H9 (cell line): ENCODE results near the gene ARSJ. TPM values are rescaled to one million over a fixed set of nuclear protein-coding genes. Genes with fewer than 3 reads are reported as not detected.

ENCODE experiments used
- DNase-seq: peaks from one replicate; pipeline ENCODE4 v3.0.0-alpha.2; 2017
- H2AFZ ChIP-seq: one replicate; pipeline ENCODE4 v1.6.1; 2013; ENCODE audit warnings: mild to moderate bottlenecking, low read length, control low read depth, moderate library complexity
- H2AK5ac ChIP-seq: 2 replicates; pipeline ENCODE4 v1.6.1; 2013; ENCODE audit warnings: low read length, control low read depth, mixed read lengths; ENCODE audit not compliant: insufficient read length
- H2BK120ac ChIP-seq: one replicate; pipeline ENCODE4 v1.6.1; 2013; ENCODE audit warnings: low read depth, mild to moderate bottlenecking, low read length, control low read depth, inconsistent platforms; ENCODE audit not compliant: poor library complexity, severe bottlenecking
- H2BK12ac ChIP-seq: 2 replicates; pipeline ENCODE4 v1.6.1; 2013; ENCODE audit warnings: low read length, control low read depth, mixed read lengths, low read depth; ENCODE audit not compliant: insufficient read length
- H2BK15ac ChIP-seq: 2 replicates; pipeline ENCODE4 v1.6.1; 2013; ENCODE audit warnings: low read depth, low read length, control low read depth
- H2BK20ac ChIP-seq: one replicate; pipeline ENCODE4 v1.6.1; 2013; ENCODE audit warnings: low read depth, mild to moderate bottlenecking, low read length, control low read depth, inconsistent platforms; ENCODE audit not compliant: poor library complexity, severe bottlenecking
- H2BK5ac ChIP-seq: 2 replicates; pipeline ENCODE4 v1.6.1; 2013; ENCODE audit warnings: low read length, control low read depth, mixed read lengths; ENCODE audit not compliant: insufficient read length
- H3K14ac ChIP-seq: 2 replicates; pipeline ENCODE4 v1.6.1; 2013; ENCODE audit warnings: low read length, control low read depth; ENCODE audit not compliant: insufficient read depth
- H3K18ac ChIP-seq: 2 replicates; pipeline ENCODE4 v1.6.1; 2013; ENCODE audit warnings: low read depth, mild to moderate bottlenecking, mixed read lengths, low read length, control low read depth; ENCODE audit not compliant: insufficient read length
- H3K23ac ChIP-seq: 2 replicates; pipeline ENCODE4 v1.6.1; 2013; ENCODE audit warnings: low read length, control low read depth, mixed read lengths, low read depth; ENCODE audit not compliant: insufficient read length
- H3K23me2 ChIP-seq: 2 replicates; pipeline ENCODE4 v1.6.1; 2013; ENCODE audit warnings: low read depth, mild to moderate bottlenecking, mixed read lengths, low read length, control low read depth; ENCODE audit not compliant: insufficient read length, poor library complexity, severe bottlenecking
- H3K27ac ChIP-seq: 2 replicates; pipeline ENCODE4 v1.5.1; 2013; ENCODE audit warnings: low read length, control low read depth, mixed read lengths, low read depth; ENCODE audit not compliant: insufficient read length
- H3K27me3 ChIP-seq: 2 replicates; pipeline ENCODE4 v1.6.1; 2013; ENCODE audit warnings: low read length, control low read depth, inconsistent platforms; ENCODE audit not compliant: insufficient read depth
- H3K4ac ChIP-seq: 2 replicates; pipeline ENCODE4 v1.6.1; 2013; ENCODE audit warnings: low read depth, mild to moderate bottlenecking, control low read depth, inconsistent platforms, low read length, moderate library complexity
- H3K4me1 ChIP-seq: 2 replicates; pipeline ENCODE4 v1.6.1; 2013; ENCODE audit warnings: low read length, control low read depth, inconsistent platforms; ENCODE audit not compliant: insufficient read depth
- H3K4me2 ChIP-seq: 2 replicates; pipeline ENCODE4 v1.6.1; 2013; ENCODE audit warnings: low read length, control low read depth, mixed read lengths; ENCODE audit not compliant: insufficient read length, insufficient read depth
- H3K56ac ChIP-seq: 2 replicates; pipeline ENCODE4 v1.6.1; 2013; ENCODE audit warnings: low read depth, mild to moderate bottlenecking, mixed read lengths, low read length, control low read depth; ENCODE audit not compliant: insufficient read length
- H3K79me1 ChIP-seq: 2 replicates; pipeline ENCODE4 v1.6.1; 2013; ENCODE audit warnings: low read depth, mild to moderate bottlenecking, moderate library complexity, low read length, control low read depth, inconsistent platforms; ENCODE audit not compliant: insufficient read depth, poor library complexity, severe bottlenecking
- H3K79me2 ChIP-seq: 2 replicates; pipeline ENCODE4 v1.6.1; 2013; ENCODE audit warnings: low read length, control low read depth, inconsistent platforms; ENCODE audit not compliant: insufficient read depth
- H3K9ac ChIP-seq: 2 replicates; pipeline ENCODE4 v1.6.1; 2013; ENCODE audit warnings: low read length, control low read depth, mixed read lengths; ENCODE audit not compliant: insufficient read length; ENCODE audit errors: extremely low read depth
- H3K9me3 ChIP-seq: one replicate; pipeline ENCODE4 v1.6.1; 2013; ENCODE audit warnings: low read depth, low read length, inconsistent platforms; ENCODE audit not compliant: control insufficient read depth
- H3T11ph ChIP-seq: one replicate; pipeline ENCODE4 v1.6.1; 2013; ENCODE audit warnings: mild to moderate bottlenecking, low read length, control low read depth, inconsistent platforms
- H4K20me1 ChIP-seq: one replicate; pipeline ENCODE4 v1.6.1; 2013; ENCODE audit not compliant: control insufficient read depth, insufficient read length, insufficient read depth
- H4K5ac ChIP-seq: 2 replicates; pipeline ENCODE4 v1.6.1; 2013; ENCODE audit warnings: low read depth, mild to moderate bottlenecking, mixed read lengths, low read length, control low read depth; ENCODE audit not compliant: insufficient read length
- H4K8ac ChIP-seq: replicated peaks from 2 replicates; pipeline ENCODE4 v1.6.1; 2013; ENCODE audit warnings: low read length, control low read depth, mixed read lengths, low read depth; ENCODE audit not compliant: insufficient read length
- H4K91ac ChIP-seq: 2 replicates; pipeline ENCODE4 v1.6.1; 2013; ENCODE audit warnings: low read depth, mild to moderate bottlenecking, moderate library complexity, mixed read lengths, low read length, control low read depth; ENCODE audit not compliant: insufficient read length
- H3K27ac Mint-ChIP-seq, 3 experiments: 2 replicates in 2 of 3; 3 replicates in 1 of 3; pipeline ENCODE4 v1.8.0; 2020 to 2021; ENCODE audit warnings: mixed read lengths in 3 of 3, mild to moderate bottlenecking in 1 of 3, moderate library complexity in 1 of 3
- H3K27me3 Mint-ChIP-seq: 2 replicates; pipeline ENCODE4 v1.8.0; 2021; ENCODE audit warnings: low read depth, mild to moderate bottlenecking, moderate library complexity, mixed read lengths
- H3K36me3 Mint-ChIP-seq, 3 experiments: 2 replicates in 2 of 3; 3 replicates in 1 of 3; pipeline ENCODE4 v1.8.0; 2020 to 2021; ENCODE audit warnings: low read depth in 3 of 3, mixed read lengths in 3 of 3; ENCODE audit not compliant: insufficient read depth in 1 of 3
- H3K4me1 Mint-ChIP-seq, 2 experiments: 2 replicates each; pipeline ENCODE4 v1.8.0; 2020; ENCODE audit warnings: mixed read lengths in 2 of 2
- H3K4me3 Mint-ChIP-seq, 2 experiments: 2 replicates in 1 of 2; 3 replicates in 1 of 2; pipeline ENCODE4 v1.8.0; 2020 to 2021; ENCODE audit warnings: mild to moderate bottlenecking in 2 of 2, mixed read lengths in 2 of 2, moderate library complexity in 1 of 2
- H3K9me3 Mint-ChIP-seq, 2 experiments: 2 replicates in 1 of 2; 3 replicates in 1 of 2; pipeline ENCODE4 v1.8.0; 2020; ENCODE audit warnings: mild to moderate bottlenecking in 2 of 2, mixed read lengths in 2 of 2, moderate library complexity in 1 of 2
- CTCF ChIP-seq: fragments of 200-600 bp; sonication (generic); conservative IDR thresholded peaks from 3 replicates; pipeline ENCODE4 v1.8.0; 2021; ENCODE audit warnings: antibody characterized with exemption, mild to moderate bottlenecking
- WGBS: extraction: QIAGEN DNeasy Blood & Tissue Kit; methylation state at CpG from one replicate; pipeline ENCODE4 v1.1.7; 2013; ENCODE audit warnings: missing lambda C conversion rate, low lambda C conversion rate, mixed read lengths; ENCODE audit not compliant: insufficient read length; ENCODE audit errors: extremely low coverage; 5-methylcytosine and 5-hydroxymethylcytosine counted together
- total RNA-seq: library from RNA; stranded (reverse); gene quantifications from 2 replicates; pipeline ENCODE4 v1.2.1, GENCODE V29; 2021

The ARSJ gene
- total RNA-seq, 1 experiment from 2014 or later: 1.1 TPM

GRCh38 chr4:114019969-114020358, 40.5 kb upstream of the ARSJ start:
- Histone ChIP-seq H3K4me2 (no peak overlapping the region), H4K5ac (no peak overlapping the region)
- no CpG with 5 or more reads among the region's 1 CpG for WGBS

More at GRCh38 chr4:114019969-114020358, 40.5 kb upstream of the ARSJ start:
- Mint-ChIP-seq H3K36me3 (no peaks in the 10 kb centered on the region), H3K9me3 (no peaks in the 10 kb centered on the region), H3K4me1 (no peaks in the 10 kb centered on the region), H3K27me3 (no peaks in the 10 kb centered on the region), H3K4me3 (no peak overlapping the region), H3K27ac (no peak overlapping the region)
- no peak overlapping the region for H2BK20ac ChIP-seq
- H3K18ac ChIP-seq: no peak overlapping the region
- H2BK12ac ChIP-seq: no peak overlapping the region
- no peak overlapping the region for H2AK5ac ChIP-seq
- no peak for TF ChIP-seq CTCF
- no peak overlapping the region for H3K56ac ChIP-seq
- H3K9ac ChIP-seq: no peak overlapping the region
- H3K23me2 ChIP-seq: no peaks in the 10 kb centered on the region
- DNase-seq: no peak
- no peak overlapping the region for H3K27ac ChIP-seq
- H4K8ac ChIP-seq: no peak overlapping the region
- H2BK5ac ChIP-seq: no peak overlapping the region
- H4K20me1 ChIP-seq: no peaks in the 10 kb centered on the region
- H3K79me2 ChIP-seq: no peaks in the 10 kb centered on the region
- H3K4me1 ChIP-seq: no peaks in the 10 kb centered on the region
- H3K9me3 ChIP-seq: no peaks in the 10 kb centered on the region
- H2AFZ ChIP-seq: no peak overlapping the region
- H2BK120ac ChIP-seq: no peak overlapping the region
- H3K23ac ChIP-seq: no peak overlapping the region
- H3T11ph ChIP-seq: no peak overlapping the region
- H2BK15ac ChIP-seq: no peak overlapping the region
- no peak overlapping the region for H3K14ac ChIP-seq
- no peaks in the 10 kb centered on the region for H3K79me1 ChIP-seq
- H4K91ac ChIP-seq: no peak overlapping the region
- H3K4ac ChIP-seq: no peak overlapping the region
- H3K27me3 ChIP-seq: no peaks in the 10 kb centered on the region
